IMR-90 (cell line): ENCODE measurements around the gene KAZN.

Experiments used
- CTCF ChIP-seq: conservative IDR thresholded peaks from 2 replicates; pipeline ENCODE4 v1.5.1; 2012; ENCODE audit warnings: mild to moderate bottlenecking, low read depth, low read length, improper control_type of control experiment
- ELK1 ChIP-seq: fragments of 150-350 bp; IDR thresholded peaks from 2 replicates; pipeline ENCODE4 v1.6.1; 2016; ENCODE audit warnings: low read depth, mild to moderate bottlenecking, low read length, moderate library complexity, borderline replicate concordance
- FOS ChIP-seq: fragments of 150-350 bp; IDR thresholded peaks from 2 replicates; pipeline ENCODE4 v1.6.1; 2016; ENCODE audit warnings: low read depth, low read length
- MAFK ChIP-seq: IDR thresholded peaks from 2 replicates; pipeline ENCODE4 v1.6.1; 2012; ENCODE audit warnings: low read depth, low read length, improper control_type of control experiment
- POLR2A ChIP-seq: IDR thresholded peaks from 2 replicates; pipeline ENCODE4 v1.6.1; 2012; ENCODE audit warnings: mild to moderate bottlenecking, low read depth, low read length
- RAD21 ChIP-seq: IDR thresholded peaks from 2 replicates; pipeline ENCODE4 v1.6.1; 2012; ENCODE audit warnings: low read length, improper control_type of control experiment
- SMC3 ChIP-seq: fragments of 150-350 bp; IDR thresholded peaks from 2 replicates; pipeline ENCODE4 v1.6.1; 2016; ENCODE audit warnings: low read depth, mild to moderate bottlenecking, antibody characterized with exemption, low read length, moderate library complexity

- TF ChIP-seq CTCF (no peak), POLR2A (no peak), MAFK (no peak), RAD21 (no peak), ELK1 (no peak), SMC3 (no peak), FOS (no peak)
Measured at GRCh38 chr1:15155888-15156741, 557.6 kb downstream of the KAZN start.
